Skin of body (tissue), 1 donor: ENCODE data around the gene TEX30. TPM values are rescaled to one million over a fixed set of nuclear protein-coding genes. Genes with fewer than 3 reads are reported as not detected.

ENCODE experiments used
- total RNA-seq: library from RNA; depleted of rRNA; stranded (reverse); fragments of >200 nt; gene quantifications from one replicate; pipeline ENCODE4 v1.2.3, GENCODE V29; 2014

TEX30 gene
- total RNA-seq, 1 donor from 2014 or later = 11.1 TPM

Other genes starting within 250 kb of the TEX30 start
- gene TPP2, start 176.8 kb downstream of the TEX30 start, total RNA-seq = 51.8 TPM
- 3.0 TPM for gene METTL21C, start 78.7 kb downstream of the TEX30 start, total RNA-seq
- gene POGLUT2, start 25.2 kb upstream of the TEX30 start, total RNA-seq = 15.3 TPM
- gene BIVM, start 25.3 kb upstream of the TEX30 start, total RNA-seq = 25.5 TPM
- gene ERCC5, start 72.2 kb upstream of the TEX30 start, total RNA-seq = 55.8 TPM